Panc1 (cell line): ENCODE data around the gene CAPN10. TPM values are rescaled to one million over a fixed set of nuclear protein-coding genes. Genes with fewer than 3 reads are reported as not detected.

ENCODE experiments used
- total RNA-seq: library from RNA; stranded (reverse); gene quantifications from one replicate; pipeline ENCODE4 v1.2.1, GENCODE V29; 2021; ENCODE audit not compliant: unreplicated experiment

Gene CAPN10
- total RNA-seq, 1 experiment from 2014 or later: 38.6 TPM

Other genes starting within 250 kb of the CAPN10 start
- 88.7 TPM for gene GPC1, start 151.1 kb upstream of the CAPN10 start, total RNA-seq
- gene ANKMY1, start 28.7 kb upstream of the CAPN10 start, total RNA-seq: 19.5 TPM
- gene DUSP28, start 26.4 kb upstream of the CAPN10 start, total RNA-seq: 10.7 TPM
- gene RNPEPL1, start 18.2 kb upstream of the CAPN10 start, total RNA-seq: 88.2 TPM
- gene GPR35, start 38.7 kb downstream of the CAPN10 start, total RNA-seq: 1.3 TPM
- not detected for gene AQP12B, start 96.2 kb downstream of the CAPN10 start, total RNA-seq
- gene AQP12A, start 105.1 kb downstream of the CAPN10 start, total RNA-seq: not detected
- 132 TPM for gene KIF1A, start 233.5 kb downstream of the CAPN10 start, total RNA-seq